ENCODE measurements around the gene SEMA6B. TPM values are rescaled to one million over a fixed set of nuclear protein-coding genes. Genes with fewer than 3 reads are reported as not detected.

The SEMA6B gene
- total and polyA plus RNA-seq, 4 donors = 8.7 to 66.8 (median 38.9) TPM

GRCh38 chr19:4504297-4504701 lies 55.2 kb downstream of the SEMA6B start:
- H3K4me3 ChIP-seq (ENCODE audit: low read depth, low read length) = no peak overlapping the region
- 84% methylated on average over 21 of the region's 23 CpGs for WGBS (ENCODE audit: insufficient coverage)
- no peaks in the 10 kb centered on the region for H3K4me1 ChIP-seq (ENCODE audit: control insufficient read depth, insufficient read depth, low read length)
- peaks cover 93% of the 10 kb centered on the region for H3K36me3 ChIP-seq (ENCODE audit: control insufficient read depth, insufficient read depth, low read length)
- no peak overlapping the region for H3K27ac ChIP-seq (ENCODE audit: low read depth, low read length)
- H3K9me3 ChIP-seq (ENCODE audit: control insufficient read depth, insufficient read depth, low read length) = no peaks in the 10 kb centered on the region
- no peaks in the 10 kb centered on the region for H3K27me3 ChIP-seq (ENCODE audit: control insufficient read depth, insufficient read depth, low read length)
- no peak for DNase-seq (ENCODE audit: low read depth in 4 of 6, low spot score in 6 of 6)

GRCh38 chr19:4503825-4504170 lies 55.7 kb downstream of the SEMA6B start:
- WGBS (ENCODE audit: insufficient coverage) = 91% methylated on average over 10 of the region's 10 CpGs
- Histone ChIP-seq H3K36me3 (ENCODE audit: control insufficient read depth, insufficient read depth, low read length) (peaks cover 97% of the 10 kb centered on the region), H3K4me3 (ENCODE audit: low read depth, low read length) (no peak overlapping the region), H3K4me1 (ENCODE audit: control insufficient read depth, insufficient read depth, low read length) (no peaks in the 10 kb centered on the region), H3K9me3 (ENCODE audit: control insufficient read depth, insufficient read depth, low read length) (no peaks in the 10 kb centered on the region), H3K27ac (ENCODE audit: low read depth, low read length) (no peak overlapping the region), H3K27me3 (ENCODE audit: control insufficient read depth, insufficient read depth, low read length) (no peaks in the 10 kb centered on the region)
- no peak for DNase-seq (ENCODE audit: low read depth in 4 of 6, low spot score in 6 of 6)

- H3K27me3 ChIP-seq (ENCODE audit: control insufficient read depth, insufficient read depth, low read length) = no peaks in the 10 kb centered on the region
- 91% methylated on average over 21 of the region's 25 CpGs for WGBS (ENCODE audit: insufficient coverage)
- no peak overlapping the region for H3K27ac ChIP-seq (ENCODE audit: low read depth, low read length)
- H3K9me3 ChIP-seq (ENCODE audit: control insufficient read depth, insufficient read depth, low read length) = no peaks in the 10 kb centered on the region
- H3K4me3 ChIP-seq (ENCODE audit: low read depth, low read length) = no peak overlapping the region
- no peak for DNase-seq (ENCODE audit: low read depth in 4 of 6, low spot score in 6 of 6)
- no peaks in the 10 kb centered on the region for H3K4me1 ChIP-seq (ENCODE audit: control insufficient read depth, insufficient read depth, low read length)
- peaks cover 98% of the 10 kb centered on the region for H3K36me3 ChIP-seq (ENCODE audit: control insufficient read depth, insufficient read depth, low read length)
Observed at GRCh38 chr19:4503132-4503824, 56.2 kb downstream of the SEMA6B start.

GRCh38 chr19:4502282-4503131 lies 57.0 kb downstream of the SEMA6B start:
- H3K4me1 ChIP-seq (ENCODE audit: control insufficient read depth, insufficient read depth, low read length) = no peaks in the 10 kb centered on the region
- H3K9me3 ChIP-seq (ENCODE audit: control insufficient read depth, insufficient read depth, low read length) = no peaks in the 10 kb centered on the region
- no peaks in the 10 kb centered on the region for H3K27me3 ChIP-seq (ENCODE audit: control insufficient read depth, insufficient read depth, low read length)
- H3K4me3 ChIP-seq (ENCODE audit: low read depth, low read length) = no peak overlapping the region
- no peak for DNase-seq (ENCODE audit: low read depth in 4 of 6, low spot score in 6 of 6)
- peaks cover 100% of the 10 kb centered on the region for H3K36me3 ChIP-seq (ENCODE audit: control insufficient read depth, insufficient read depth, low read length)
- H3K27ac ChIP-seq (ENCODE audit: low read depth, low read length) = no peak overlapping the region
- WGBS (ENCODE audit: insufficient coverage) = 93% methylated on average over 31 of the region's 37 CpGs

GRCh38 chr19:4501691-4502090 lies 57.8 kb downstream of the SEMA6B start:
- H3K27ac ChIP-seq (ENCODE audit: low read depth, low read length) = no peak overlapping the region
- DNase-seq (ENCODE audit: low read depth in 4 of 6, low spot score in 6 of 6) = no peak
- no peak overlapping the region for H3K4me3 ChIP-seq (ENCODE audit: low read depth, low read length)
- 91% methylated on average over 23 of the region's 25 CpGs for WGBS (ENCODE audit: insufficient coverage)
- no peaks in the 10 kb centered on the region for H3K9me3 ChIP-seq (ENCODE audit: control insufficient read depth, insufficient read depth, low read length)
- H3K27me3 ChIP-seq (ENCODE audit: control insufficient read depth, insufficient read depth, low read length) = no peaks in the 10 kb centered on the region
- H3K36me3 ChIP-seq (ENCODE audit: control insufficient read depth, insufficient read depth, low read length) = peaks cover 99% of the 10 kb centered on the region
- H3K4me1 ChIP-seq (ENCODE audit: control insufficient read depth, insufficient read depth, low read length) = no peaks in the 10 kb centered on the region

- Histone ChIP-seq H3K27me3 (ENCODE audit: control insufficient read depth, insufficient read depth, low read length) (no peaks in the 10 kb centered on the region), H3K36me3 (ENCODE audit: control insufficient read depth, insufficient read depth, low read length) (peaks cover 99% of the 10 kb centered on the region), H3K27ac (ENCODE audit: low read depth, low read length) (no peak overlapping the region), H3K4me3 (ENCODE audit: low read depth, low read length) (no peak overlapping the region), H3K9me3 (ENCODE audit: control insufficient read depth, insufficient read depth, low read length) (no peaks in the 10 kb centered on the region), H3K4me1 (ENCODE audit: control insufficient read depth, insufficient read depth, low read length) (no peaks in the 10 kb centered on the region)
- no peak for DNase-seq (ENCODE audit: low read depth in 4 of 6, low spot score in 6 of 6)
- WGBS (ENCODE audit: insufficient coverage) = 95% methylated on average over 29 of the region's 29 CpGs
Observed at GRCh38 chr19:4500841-4501591, 58.5 kb downstream of the SEMA6B start.

GRCh38 chr19:4499855-4500254 lies 59.6 kb downstream of the SEMA6B start:
- no peak overlapping the region for H3K27ac ChIP-seq (ENCODE audit: low read depth, low read length)
- H3K4me1 ChIP-seq (ENCODE audit: control insufficient read depth, insufficient read depth, low read length) = no peaks in the 10 kb centered on the region
- no peak overlapping the region for H3K4me3 ChIP-seq (ENCODE audit: low read depth, low read length)
- H3K9me3 ChIP-seq (ENCODE audit: control insufficient read depth, insufficient read depth, low read length) = no peaks in the 10 kb centered on the region
- DNase-seq (ENCODE audit: low read depth in 4 of 6, low spot score in 6 of 6) = no peak
- no peaks in the 10 kb centered on the region for H3K27me3 ChIP-seq (ENCODE audit: control insufficient read depth, insufficient read depth, low read length)
- peaks cover 99% of the 10 kb centered on the region for H3K36me3 ChIP-seq (ENCODE audit: control insufficient read depth, insufficient read depth, low read length)
- 95% methylated on average over 13 of the region's 15 CpGs for WGBS (ENCODE audit: insufficient coverage)

- Histone ChIP-seq H3K4me1 (ENCODE audit: control insufficient read depth, insufficient read depth, low read length) (no peaks in the 10 kb centered on the region), H3K4me3 (ENCODE audit: low read depth, low read length) (no peak overlapping the region), H3K27ac (ENCODE audit: low read depth, low read length) (no peak overlapping the region), H3K9me3 (ENCODE audit: control insufficient read depth, insufficient read depth, low read length) (no peaks in the 10 kb centered on the region), H3K27me3 (ENCODE audit: control insufficient read depth, insufficient read depth, low read length) (no peaks in the 10 kb centered on the region), H3K36me3 (ENCODE audit: control insufficient read depth, insufficient read depth, low read length) (peaks cover 99% of the 10 kb centered on the region)
- no peak for DNase-seq (ENCODE audit: low read depth in 4 of 6, low spot score in 6 of 6)
- WGBS (ENCODE audit: insufficient coverage) = 94% methylated on average over 20 of the region's 23 CpGs
Observed at GRCh38 chr19:4499318-4499717, 60.2 kb downstream of the SEMA6B start.

- Histone ChIP-seq H3K27me3 (ENCODE audit: control insufficient read depth, insufficient read depth, low read length) (no peaks in the 10 kb centered on the region), H3K4me3 (ENCODE audit: low read depth, low read length) (no peak overlapping the region), H3K9me3 (ENCODE audit: control insufficient read depth, insufficient read depth, low read length) (no peaks in the 10 kb centered on the region), H3K27ac (ENCODE audit: low read depth, low read length) (no peak overlapping the region), H3K4me1 (ENCODE audit: control insufficient read depth, insufficient read depth, low read length) (no peaks in the 10 kb centered on the region), H3K36me3 (ENCODE audit: control insufficient read depth, insufficient read depth, low read length) (peaks cover 99% of the 10 kb centered on the region)
- 95% methylated on average over 9 of the region's 12 CpGs for WGBS (ENCODE audit: insufficient coverage)
- no peak for DNase-seq (ENCODE audit: low read depth in 4 of 6, low spot score in 6 of 6)
Observed at GRCh38 chr19:4498694-4499093, 60.8 kb downstream of the SEMA6B start.
